Upper lobe of right lung (tissue), 1 donor: ENCODE measurements around the gene CHRNB1. TPM values are rescaled to one million over a fixed set of nuclear protein-coding genes. Genes with fewer than 3 reads are reported as not detected.

Experiments
- ATAC-seq: fragments of 200-7000 bp; cut with Tn5 transposase; one replicate; pipeline ENCODE4 v1.9.1; 2020; ENCODE audit warnings: mild to moderate bottlenecking, moderate library complexity
- DNase-seq: peaks from one replicate; pipeline ENCODE4 v3.0.0-alpha.2; 2020
- H3K27ac ChIP-seq: fragments of 200-600 bp; one replicate; pipeline ENCODE4 v1.8.0; 2022
- H3K27me3 ChIP-seq: fragments of 200-600 bp; one replicate; pipeline ENCODE4 v1.8.0; 2022; ENCODE audit warnings: mild to moderate bottlenecking
- H3K36me3 ChIP-seq: fragments of 200-600 bp; one replicate; pipeline ENCODE4 v1.8.0; 2022
- H3K4me1 ChIP-seq: fragments of 200-600 bp; one replicate; pipeline ENCODE4 v1.8.0; 2022
- H3K4me3 ChIP-seq: fragments of 200-600 bp; one replicate; pipeline ENCODE4 v1.8.0; 2022; ENCODE audit warnings: mild to moderate bottlenecking
- H3K9me3 ChIP-seq: fragments of 200-600 bp; one replicate; pipeline ENCODE4 v1.8.0; 2022
- CTCF ChIP-seq: fragments of 200-600 bp; IDR thresholded peaks from one replicate; pipeline ENCODE4 v1.8.0; 2022; ENCODE audit warnings: antibody characterized with exemption
- intact Hi-C: fragments of 100-400 bp; cut with DNase I; formaldehyde crosslinking; loops from one replicate; pipeline ENCODE4 v1.11.0; 2022
- total RNA-seq: library from RNA; stranded (reverse); fragmentation: NEBNext Ultra II Directional; extraction: Animal tissue kit (Norgen Biotek cat#: 25700); gene quantifications from one replicate; pipeline ENCODE4 v1.2.1, GENCODE V29; 2021
- donor health status: DM: no; HTN: yes; CAD: no; lungs with severe emphysema.

CHRNB1 gene
- total RNA-seq, 1 donor from 2014 or later, result 10.1 TPM

GRCh38 chr17:7496470-7497183 is 51.8 kb downstream of the CHRNB1 start:
- Histone ChIP-seq H3K4me1 (peaks cover 5% of the 10 kb centered on the region), H3K4me3 (no peak overlapping the region), H3K36me3 (peaks cover 77% of the 10 kb centered on the region), H3K27ac (no peak overlapping the region), H3K9me3 (no peaks in the 10 kb centered on the region), H3K27me3 (no peaks in the 10 kb centered on the region)
- DNase-seq, result no peak
- no peak for TF ChIP-seq CTCF
- intact Hi-C loops, result no loop called here
- ATAC-seq, result peak; percentile 37

DNA sequence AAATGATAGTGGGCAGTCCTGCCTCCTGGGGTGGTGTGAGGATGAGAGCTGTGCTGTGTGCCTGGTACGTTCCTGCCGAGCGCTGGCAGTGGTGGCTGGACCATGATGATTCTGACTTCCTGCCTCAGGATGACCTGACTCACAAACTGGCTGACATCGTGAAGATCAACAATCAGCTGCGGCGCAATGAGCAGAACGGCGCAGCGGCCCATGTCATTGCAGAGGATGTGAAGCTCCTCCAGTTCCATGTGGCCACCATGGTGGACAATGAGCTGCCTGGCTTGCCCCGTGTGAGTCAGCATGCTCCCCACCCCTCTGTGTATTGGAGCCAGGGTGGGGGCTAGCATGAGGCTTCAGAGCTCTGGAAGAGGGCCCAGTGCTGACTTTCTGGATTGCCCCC is 52.4 kb downstream of the CHRNB1 start:
- H3K36me3 ChIP-seq, result peaks cover 77% of the 10 kb centered on the region
- no peak overlapping the region for H3K4me3 ChIP-seq
- peak; percentile 13 for ATAC-seq
- DNase-seq, result no peak
- H3K4me1 ChIP-seq, result peaks cover 5% of the 10 kb centered on the region
- no peaks in the 10 kb centered on the region for H3K27me3 ChIP-seq
- no peak for TF ChIP-seq CTCF
- intact Hi-C loops, result no loop called here
- no peaks in the 10 kb centered on the region for H3K9me3 ChIP-seq
- H3K27ac ChIP-seq, result no peak overlapping the region

DNA sequence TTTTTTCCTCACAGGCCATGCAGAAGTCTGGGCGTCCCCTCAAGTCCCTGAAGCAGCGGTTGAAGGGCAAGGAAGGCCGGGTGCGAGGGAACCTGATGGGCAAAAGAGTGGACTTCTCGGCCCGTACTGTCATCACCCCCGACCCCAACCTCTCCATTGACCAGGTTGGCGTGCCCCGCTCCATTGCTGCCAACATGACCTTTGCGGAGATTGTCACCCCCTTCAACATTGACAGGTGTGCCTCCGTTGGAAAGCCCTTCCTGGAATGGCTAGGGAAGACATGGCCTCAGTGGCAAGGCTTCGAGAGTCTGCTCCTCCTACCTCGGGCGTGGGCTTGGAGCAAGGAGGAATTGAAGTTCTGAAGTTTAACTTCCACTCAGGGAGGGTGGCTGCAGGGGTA is 52.8 kb downstream of the CHRNB1 start:
- intact Hi-C loops, result no loop called here
- Histone ChIP-seq H3K27ac (no peak overlapping the region), H3K4me3 (no peak overlapping the region), H3K9me3 (no peaks in the 10 kb centered on the region), H3K36me3 (peaks cover 78% of the 10 kb centered on the region), H3K27me3 (no peaks in the 10 kb centered on the region), H3K4me1 (peaks cover 5% of the 10 kb centered on the region)
- no peak for TF ChIP-seq CTCF
- DNase-seq, result no peak
- ATAC-seq, result no peak

- TF ChIP-seq CTCF, result no peak
- H3K4me1 ChIP-seq, result peaks cover 5% of the 10 kb centered on the region
- ATAC-seq (no peak), DNase-seq (no peak)
- H3K27me3 ChIP-seq, result no peaks in the 10 kb centered on the region
- no peaks in the 10 kb centered on the region for H3K9me3 ChIP-seq
- H3K36me3 ChIP-seq, result peaks cover 86% of the 10 kb centered on the region
- intact Hi-C loops, result no loop called here
- no peak overlapping the region for H3K27ac ChIP-seq
- no peak overlapping the region for H3K4me3 ChIP-seq
Measured at GRCh38 chr17:7499161-7499560, 54.3 kb downstream of the CHRNB1 start.

DNA sequence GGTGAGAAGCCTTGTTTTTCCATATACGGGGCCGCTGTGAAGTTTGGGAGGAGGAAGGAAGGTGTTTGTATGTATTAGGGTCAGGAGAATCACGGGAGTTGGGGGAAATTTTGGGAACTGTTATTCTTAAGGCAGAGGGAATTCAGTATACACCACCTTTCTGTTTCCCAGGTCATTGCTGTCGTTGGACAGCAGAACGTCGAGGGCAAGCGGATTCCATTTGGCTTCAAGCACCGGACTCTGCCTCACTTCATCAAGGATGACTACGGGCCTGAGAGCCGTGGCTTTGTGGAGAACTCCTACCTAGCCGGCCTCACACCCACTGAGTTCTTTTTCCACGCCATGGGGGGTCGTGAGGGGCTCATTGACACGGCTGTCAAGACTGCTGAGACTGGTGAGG is 56.9 kb downstream of the CHRNB1 start:
- no peak for ATAC-seq
- TF ChIP-seq CTCF, result no peak
- H3K4me3 ChIP-seq, result no peak overlapping the region
- no peak for DNase-seq
- H3K4me1 ChIP-seq, result peaks cover 5% of the 10 kb centered on the region
- H3K36me3 ChIP-seq, result peaks cover 99% of the 10 kb centered on the region
- no peaks in the 10 kb centered on the region for H3K27me3 ChIP-seq
- no peak overlapping the region for H3K27ac ChIP-seq
- H3K9me3 ChIP-seq, result no peaks in the 10 kb centered on the region
- intact Hi-C loops, result no loop called here
